Spleen (tissue), 11 donors: ENCODE results near the gene PPARGC1A. TPM values are rescaled to one million over a fixed set of nuclear protein-coding genes. Genes with fewer than 3 reads are reported as not detected.

Experiments used
- DNase-seq: peaks from one replicate; pipeline ENCODE4 v3.0.0-alpha.2; 2020
- H3K27ac ChIP-seq, 8 donors: fragments of 200-600 bp; sonication (generic) in 7 of 8; 1 replicate in 4 of 8; 2 replicates in 4 of 8; pipeline versions ENCODE4 v1.5.0 to v1.8.0; 2016 to 2021; ENCODE audit warnings: inconsistent platforms in 4 of 8, mild to moderate bottlenecking in 4 of 8, moderate library complexity in 1 of 8
- H3K27me3 ChIP-seq, 7 donors: fragments of 200-600 bp; sonication (generic) in 6 of 7; replicated peaks in 1 of 7; 1 replicate in 4 of 7; 2 replicates in 3 of 7; pipeline versions ENCODE4 v1.5.0 to v1.8.0; 2016 to 2021; ENCODE audit warnings: inconsistent platforms in 3 of 7, mild to moderate bottlenecking in 1 of 7
- H3K36me3 ChIP-seq, 6 donors: fragments of 200-600 bp; sonication (generic) in 5 of 6; 1 replicate in 4 of 6; 2 replicates in 2 of 6; pipeline versions ENCODE4 v1.5.0 to v1.8.0; 2016 to 2021; ENCODE audit warnings: inconsistent platforms in 2 of 6
- H3K4me1 ChIP-seq, 6 donors: fragments of 200-600 bp; sonication (generic) in 5 of 6; 1 replicate in 3 of 6; 2 replicates in 3 of 6; pipeline versions ENCODE4 v1.5.0 to v1.8.0; 2016 to 2021; ENCODE audit warnings: inconsistent platforms in 3 of 6
- H3K4me3 ChIP-seq, 8 donors: fragments of 200-600 bp; sonication (generic) in 7 of 8; 1 replicate in 4 of 8; 2 replicates in 4 of 8; pipeline versions ENCODE4 v1.5.0 to v1.8.0; 2016 to 2021; ENCODE audit warnings: inconsistent platforms in 4 of 8, mild to moderate bottlenecking in 4 of 8, moderate library complexity in 2 of 8
- H3K9me3 ChIP-seq, 8 donors: fragments of 200-600 bp; sonication (generic) in 7 of 8; 1 replicate in 4 of 8; 2 replicates in 4 of 8; pipeline versions ENCODE4 v1.5.0 to v1.8.0; 2016 to 2021; ENCODE audit warnings: inconsistent platforms in 4 of 8
- CTCF ChIP-seq, 11 experiments: fragments of 200-600 bp in 7 of 11; fragments of 450-650 bp in 4 of 11; sonication (generic) in 4 of 11; IDR thresholded peaks in 8 of 11; conservative IDR thresholded peaks in 3 of 11; 1 replicate in 7 of 11; 2 replicates in 4 of 11; pipeline versions ENCODE4 v1.4.0 to v1.8.0; 2016 to 2021; ENCODE audit warnings: antibody characterized with exemption in 11 of 11, inconsistent platforms in 4 of 11, mild to moderate bottlenecking in 1 of 11
- POLR2A ChIP-seq, 3 donors: fragments of 450-650 bp; IDR thresholded peaks; one replicate each; pipeline ENCODE4 v1.5.1; 2017; ENCODE audit warnings: antibody characterized with exemption in 3 of 3, mild to moderate bottlenecking in 1 of 3
- POLR2AphosphoS5 ChIP-seq, 3 donors: sonication (generic); formaldehyde crosslinking; IDR thresholded peaks; one replicate each; pipeline ENCODE4 v1.5.1; 2017; ENCODE audit warnings: antibody characterized with exemption in 3 of 3
- WGBS, 5 donors: extraction: QIAGEN DNeasy Blood & Tissue Kit in 3 of 5; methylation state at CpG; one replicate each; pipeline versions ENCODE4 v1.1.5 to v1.1.7; 2013 to 2018; 5-methylcytosine and 5-hydroxymethylcytosine counted together
- intact Hi-C: fragments of 100-400 bp; cut with DNase I; formaldehyde crosslinking; loops from one replicate; pipeline ENCODE4 v1.15.0; 2023; ENCODE audit warnings: low total_unique reads
- polyA plus RNA-seq, 3 donors: library from polyadenylated mRNA; stranded (reverse); fragments of 200-250 nt; gene quantifications; one replicate each; pipeline ENCODE4 v1.2.1, GENCODE V29; 2013
- total RNA-seq, 7 donors: library from RNA; depleted of rRNA in 3 of 7; stranded (reverse); fragments of >200 nt in 3 of 7; fragmentation: NEBNext Ultra II Directional in 4 of 7; extraction: Animal tissue kit (Norgen Biotek cat#: 25700) in 4 of 7; gene quantifications; one replicate each; pipeline versions ENCODE4 v1.1.0 to v1.2.1, GENCODE V29; 2016 to 2021
- donor health status: healthy with polysubstance abuse.
- donor health status: DM: no; HTN: no; CAD: no; lungs with moderate emphysema.
- donor health status: DM: no; HTN: no; CAD: no.
- donor health status: Bipolar disorder and iron deficiency.
- donor health status: healthy.
- donor health status: DM: no; HTN: no; CAD: no.
- donor health status: DM: yes; HTN: yes; CAD: no.

Gene PPARGC1A
- total and polyA plus RNA-seq, 10 donors: 0.32 to 7.3 (median 2.6) TPM

GRCh38 chr4:23899565-23899964 lies 9.7 kb upstream of the PPARGC1A start:
- WGBS, 5 donors: 77 to 90% (median 83%) methylated on average over 4 of the region's 4 CpGs
- H3K36me3 ChIP-seq: no peaks in the 10 kb centered on the region
- TF ChIP-seq CTCF (IDR thresholded peaks at IDR 0.05 in 8 of 11, conservative IDR thresholded peaks at IDR 0.05 in 3 of 11): no peak
- TF ChIP-seq POLR2AphosphoS5 (IDR thresholded peaks at IDR 0.05): no peak
- TF ChIP-seq POLR2A (IDR thresholded peaks at IDR 0.05): no peak
- no peaks in the 10 kb centered on the region for H3K9me3 ChIP-seq
- H3K27ac ChIP-seq: no peak overlapping the region
- DNase-seq: no peak
- intact Hi-C loops: no loop called here
- no peaks in the 10 kb centered on the region for H3K4me1 ChIP-seq
- H3K27me3 ChIP-seq: no peaks in the 10 kb centered on the region
- H3K4me3 ChIP-seq: no peak overlapping the region

DNA sequence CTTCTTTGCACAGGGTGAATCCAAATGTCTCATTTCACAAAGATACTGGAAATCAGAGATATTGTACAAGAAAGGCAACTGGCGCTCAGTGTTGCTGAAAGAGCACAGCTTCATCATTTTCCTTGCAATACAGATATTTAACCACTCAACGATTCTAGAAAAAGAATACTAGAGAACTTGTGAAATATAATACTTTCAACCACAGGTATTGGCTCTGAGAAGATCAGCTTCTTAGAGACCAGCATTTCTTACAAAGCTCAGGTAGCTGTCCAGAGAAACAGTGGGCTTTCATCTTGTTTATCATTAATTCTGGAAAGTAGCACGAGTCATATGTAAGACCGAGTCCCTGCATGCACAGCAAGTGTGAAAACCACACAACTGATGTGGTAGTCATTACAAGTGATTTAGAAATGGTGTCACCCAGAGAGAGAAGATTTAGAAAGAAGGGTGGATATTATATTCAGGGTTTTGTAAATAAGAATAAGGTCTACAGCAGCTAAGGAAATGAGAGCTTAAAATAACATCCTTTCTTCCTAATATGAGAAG lies 7.8 kb upstream of the PPARGC1A start:
- no peaks in the 10 kb centered on the region for H3K27me3 ChIP-seq
- WGBS, 5 donors: 58 to 91% (median 74%) methylated on average over 4 of the region's 4 CpGs
- intact Hi-C loops: no loop called here

DNA sequence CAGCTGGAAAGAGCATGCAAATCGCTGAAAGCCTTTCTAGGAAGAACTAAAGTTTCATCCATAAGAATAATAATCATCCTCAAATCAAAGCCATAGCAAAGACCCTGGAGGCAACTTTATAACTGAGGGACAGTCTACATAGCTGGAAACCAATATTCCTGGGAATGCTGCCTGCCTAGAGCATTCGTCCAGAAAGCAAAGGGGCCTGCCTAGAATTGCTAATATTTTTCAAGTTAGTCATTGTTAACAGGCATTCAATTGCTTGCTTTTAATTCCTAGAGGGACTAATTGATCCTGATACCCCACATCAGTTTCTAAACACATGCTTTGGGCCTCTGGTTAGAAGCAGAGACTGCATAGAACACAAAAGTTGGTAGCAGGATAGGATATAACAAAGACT lies 4.2 kb upstream of the PPARGC1A start:
- Histone ChIP-seq H3K36me3 (no peaks in the 10 kb centered on the region), H3K4me1 (peaks cover 0 to 18% (median 7%) of the 10 kb centered on the region in 6 donors), H3K9me3 (no peaks in the 10 kb centered on the region), H3K4me3 (no peak overlapping the region), H3K27ac (no peak overlapping the region), H3K27me3 (peaks cover 0 to 1% (median 0%) of the 10 kb centered on the region in 7 donors)
- TF ChIP-seq POLR2A (IDR thresholded peaks at IDR 0.05): no peak
- TF ChIP-seq POLR2AphosphoS5 (IDR thresholded peaks at IDR 0.05): no peak
- TF ChIP-seq CTCF (IDR thresholded peaks at IDR 0.05 in 8 of 11, conservative IDR thresholded peaks at IDR 0.05 in 3 of 11): no peak
- intact Hi-C loops: no loop called here
- 81 to 90% (median 82%) methylated on average over 2 of the region's 2 CpGs for WGBS, 5 donors
- no peak for DNase-seq

More for the DNA sequence above, 7.8 kb upstream of the PPARGC1A start:
- Histone ChIP-seq H3K27ac (no peak overlapping the region), H3K4me3 (no peak overlapping the region), H3K9me3 (no peaks in the 10 kb centered on the region), H3K4me1 (no peaks in the 10 kb centered on the region), H3K36me3 (no peaks in the 10 kb centered on the region)
- TF ChIP-seq CTCF (IDR thresholded peaks at IDR 0.05 in 8 of 11, conservative IDR thresholded peaks at IDR 0.05 in 3 of 11): no peak
- no peak for TF ChIP-seq POLR2A (IDR thresholded peaks at IDR 0.05)
- no peak for TF ChIP-seq POLR2AphosphoS5 (IDR thresholded peaks at IDR 0.05)
- DNase-seq: no peak

DNA sequence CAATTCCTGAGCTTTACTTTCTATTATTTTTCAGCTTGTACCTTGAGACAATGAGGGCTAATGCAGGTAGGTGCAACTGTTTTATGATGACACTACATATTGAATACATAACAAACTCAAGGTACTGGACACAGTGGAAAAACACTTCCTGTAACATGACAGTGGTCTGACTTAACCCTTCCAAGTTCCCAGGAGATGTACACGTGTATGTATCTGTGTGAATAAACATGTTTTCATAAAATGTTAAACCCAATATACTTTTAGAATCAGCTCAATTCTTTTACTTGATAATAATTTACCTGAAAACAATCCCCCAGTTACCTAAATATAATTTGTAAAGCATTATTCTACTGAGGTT lies 1.2 kb upstream of the PPARGC1A start:
- no peak for DNase-seq
- intact Hi-C loops: no loop called here
- 37 to 70% (median 48%) methylated on average over 1 of the region's 1 CpG for whole genome bisulfite sequencing, 5 donors
- Histone ChIP-seq H3K4me1 (peaks cover 0 to 18% (median 7%) of the 10 kb centered on the region in 6 donors), H3K4me3 (peak overlapping the region in 2 of 8 donors; percentile 44 to 64), H3K27ac (peak overlapping the region in 3 of 8 donors; percentile 58 to 67 (median 60)), H3K27me3 (peaks cover 0 to 4% (median 0%) of the 10 kb centered on the region in 7 donors), H3K36me3 (no peaks in the 10 kb centered on the region), H3K9me3 (no peaks in the 10 kb centered on the region)
- no peak for TF ChIP-seq POLR2A (IDR thresholded peaks at IDR 0.05)
- no peak for TF ChIP-seq POLR2AphosphoS5 (IDR thresholded peaks at IDR 0.05)
- TF ChIP-seq CTCF (IDR thresholded peaks at IDR 0.05 in 8 of 11, conservative IDR thresholded peaks at IDR 0.05 in 3 of 11): no peak
